ENCODE measurements around the gene FIZ1. TPM values are rescaled to one million over a fixed set of nuclear protein-coding genes. Genes with fewer than 3 reads are reported as not detected.

FIZ1 gene
- total RNA-seq, 1 experiment from 2014 or later = 29.3 TPM

DNA sequence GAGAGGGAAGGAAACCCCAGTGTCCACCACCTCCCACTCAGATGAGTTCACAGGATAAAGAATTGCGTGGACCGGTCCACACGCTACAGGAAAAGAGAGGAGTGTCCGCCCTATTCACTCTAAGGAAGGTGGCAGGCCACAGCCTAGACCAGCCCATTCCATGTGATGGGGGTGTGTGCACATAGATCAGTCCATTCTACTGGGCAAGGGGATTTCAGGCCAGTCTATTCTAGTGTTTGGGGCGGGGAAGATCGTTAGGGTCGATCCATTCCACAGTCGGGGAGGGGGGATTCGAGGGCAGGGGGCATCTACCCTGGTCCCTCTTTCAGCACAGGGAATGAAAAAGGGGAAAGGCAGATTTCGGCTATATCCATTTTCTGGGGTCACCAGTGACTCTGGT lies 7.8 kb downstream of the FIZ1 start:
- TF ChIP-seq, protein P1, sequence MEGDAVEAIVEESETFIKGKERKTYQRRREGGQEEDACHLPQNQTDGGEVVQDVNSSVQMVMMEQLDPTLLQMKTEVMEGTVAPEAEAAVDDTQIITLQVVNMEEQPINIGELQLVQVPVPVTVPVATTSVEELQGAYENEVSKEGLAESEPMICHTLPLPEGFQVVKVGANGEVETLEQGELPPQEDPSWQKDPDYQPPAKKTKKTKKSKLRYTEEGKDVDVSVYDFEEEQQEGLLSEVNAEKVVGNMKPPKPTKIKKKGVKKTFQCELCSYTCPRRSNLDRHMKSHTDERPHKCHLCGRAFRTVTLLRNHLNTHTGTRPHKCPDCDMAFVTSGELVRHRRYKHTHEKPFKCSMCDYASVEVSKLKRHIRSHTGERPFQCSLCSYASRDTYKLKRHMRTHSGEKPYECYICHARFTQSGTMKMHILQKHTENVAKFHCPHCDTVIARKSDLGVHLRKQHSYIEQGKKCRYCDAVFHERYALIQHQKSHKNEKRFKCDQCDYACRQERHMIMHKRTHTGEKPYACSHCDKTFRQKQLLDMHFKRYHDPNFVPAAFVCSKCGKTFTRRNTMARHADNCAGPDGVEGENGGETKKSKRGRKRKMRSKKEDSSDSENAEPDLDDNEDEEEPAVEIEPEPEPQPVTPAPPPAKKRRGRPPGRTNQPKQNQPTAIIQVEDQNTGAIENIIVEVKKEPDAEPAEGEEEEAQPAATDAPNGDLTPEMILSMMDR (conservative IDR thresholded peaks at IDR 0.05; ENCODE audit: low read depth, low read length) = no peak
- TF ChIP-seq EZH2 (IDR thresholded peaks at IDR 0.05; ENCODE audit: borderline replicate concordance, low read depth, low read length, poor library complexity, severe bottlenecking) = no peak
- Histone ChIP-seq H3K9me3 (ENCODE audit: low read depth, low read length, poor library complexity, severe bottlenecking) (no peaks in the 10 kb centered on the region), H3K4me1 (ENCODE audit: insufficient read depth, low read length, poor library complexity, severe bottlenecking) (peaks cover 11% of the 10 kb centered on the region), H3K27me3 (replicated peaks; ENCODE audit: insufficient read depth, low read depth, low read length, poor library complexity) (no peaks in the 10 kb centered on the region), H3K36me3 (ENCODE audit: insufficient read depth, low read length, poor library complexity, severe bottlenecking) (peaks cover 19% of the 10 kb centered on the region), H3K27ac (ENCODE audit: low read depth, low read length, poor library complexity, severe bottlenecking) (no peak overlapping the region), H3K4me3 (ENCODE audit: low read depth, low read length, poor library complexity, severe bottlenecking) (no peak overlapping the region)
- no peak for DNase-seq (ENCODE audit: low spot score)
- TSS peak; percentile 27 for BruUV-seq (replicated peaks)
- CTCF ChIA-PET = no interaction called here
- POLR2A ChIA-PET (ENCODE audit: low non-redundant PET) = no interaction called here
- intact Hi-C loops (cut with micrococcal nuclease; ENCODE audit: unreplicated experiment) = no loop called here

GRCh38 chr19:55590617-55591016 lies 8.7 kb downstream of the FIZ1 start:
- Histone ChIP-seq H3K4me1 (ENCODE audit: insufficient read depth, low read length, poor library complexity, severe bottlenecking) (peaks cover 20% of the 10 kb centered on the region), H3K9me3 (ENCODE audit: low read depth, low read length, poor library complexity, severe bottlenecking) (no peaks in the 10 kb centered on the region), H3K36me3 (ENCODE audit: insufficient read depth, low read length, poor library complexity, severe bottlenecking) (peaks cover 10% of the 10 kb centered on the region), H3K4me3 (ENCODE audit: low read depth, low read length, poor library complexity, severe bottlenecking) (no peak overlapping the region), H3K27me3 (replicated peaks; ENCODE audit: insufficient read depth, low read depth, low read length, poor library complexity) (no peaks in the 10 kb centered on the region), H3K27ac (ENCODE audit: low read depth, low read length, poor library complexity, severe bottlenecking) (no peak overlapping the region)
- intact Hi-C loops (cut with micrococcal nuclease; ENCODE audit: unreplicated experiment) = no loop called here
- ChIA-PET POLR2A (ENCODE audit: low non-redundant PET) (no interaction called here), CTCF (no interaction called here)
- DNase-seq (ENCODE audit: low spot score) = peak; percentile 57
- TF ChIP-seq EZH2 (IDR thresholded peaks at IDR 0.05; ENCODE audit: borderline replicate concordance, low read depth, low read length, poor library complexity, severe bottlenecking) = no peak
- TF ChIP-seq, protein P1 (conservative IDR thresholded peaks at IDR 0.05; ENCODE audit: low read depth, low read length) = no peak
- BruUV-seq (replicated peaks) = no TSS peak

GRCh38 chr19:55590109-55590508 lies 9.2 kb downstream of the FIZ1 start:
- no TSS peak for BruUV-seq (replicated peaks)

DNA sequence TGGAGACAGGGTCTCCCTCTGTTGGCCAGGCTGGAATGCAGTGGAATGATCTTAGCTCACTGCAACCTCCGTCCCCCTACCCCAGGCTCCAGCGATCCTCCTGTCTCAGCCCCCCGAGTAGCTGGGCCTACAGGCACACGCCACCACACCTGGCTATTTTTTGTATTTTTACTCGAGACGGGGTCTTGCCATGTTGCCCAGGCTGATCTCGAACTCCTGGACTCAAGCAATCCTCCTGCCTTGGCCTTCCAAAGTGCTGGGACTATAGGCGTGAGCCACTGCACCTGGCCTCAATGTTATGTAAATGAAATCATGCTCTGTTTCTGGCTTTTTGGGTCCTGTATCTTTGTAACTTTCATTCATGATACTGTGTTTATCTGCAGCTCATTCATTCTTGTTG lies 10.6 kb downstream of the FIZ1 start:
- no peak overlapping the region for H3K27ac ChIP-seq (ENCODE audit: low read depth, low read length, poor library complexity, severe bottlenecking)
- ChIA-PET POLR2A (ENCODE audit: low non-redundant PET) (no interaction called here), CTCF (interaction anchor here (1.9 kb wide), 1 partner anchor 11 kb away, joined by 5 read pairs; the partner anchor contains the start of gene FIZ1)
- no peaks in the 10 kb centered on the region for H3K9me3 ChIP-seq (ENCODE audit: low read depth, low read length, poor library complexity, severe bottlenecking)
- no peak for TF ChIP-seq EZH2 (IDR thresholded peaks at IDR 0.05; ENCODE audit: borderline replicate concordance, low read depth, low read length, poor library complexity, severe bottlenecking)
- TF ChIP-seq, protein P1 (conservative IDR thresholded peaks at IDR 0.05; ENCODE audit: low read depth, low read length) = no peak
- no peak overlapping the region for H3K4me3 ChIP-seq (ENCODE audit: low read depth, low read length, poor library complexity, severe bottlenecking)
- no peaks in the 10 kb centered on the region for H3K36me3 ChIP-seq (ENCODE audit: insufficient read depth, low read length, poor library complexity, severe bottlenecking)
- no peak for DNase-seq (ENCODE audit: low spot score)
- H3K4me1 ChIP-seq (ENCODE audit: insufficient read depth, low read length, poor library complexity, severe bottlenecking) = peaks cover 26% of the 10 kb centered on the region
- no TSS peak for BruUV-seq (replicated peaks)
- H3K27me3 ChIP-seq (replicated peaks; ENCODE audit: insufficient read depth, low read depth, low read length, poor library complexity) = no peaks in the 10 kb centered on the region
- intact Hi-C loops (cut with micrococcal nuclease; ENCODE audit: unreplicated experiment) = no loop called here

More at GRCh38 chr19:55590109-55590508, 9.2 kb downstream of the FIZ1 start:
- H3K4me1 ChIP-seq (ENCODE audit: insufficient read depth, low read length, poor library complexity, severe bottlenecking) = peaks cover 25% of the 10 kb centered on the region
- H3K36me3 ChIP-seq (ENCODE audit: insufficient read depth, low read length, poor library complexity, severe bottlenecking) = peaks cover 5% of the 10 kb centered on the region
- H3K9me3 ChIP-seq (ENCODE audit: low read depth, low read length, poor library complexity, severe bottlenecking) = no peaks in the 10 kb centered on the region
- no peak overlapping the region for H3K4me3 ChIP-seq (ENCODE audit: low read depth, low read length, poor library complexity, severe bottlenecking)
- POLR2A ChIA-PET (ENCODE audit: low non-redundant PET) = no interaction called here
- no peak overlapping the region for H3K27ac ChIP-seq (ENCODE audit: low read depth, low read length, poor library complexity, severe bottlenecking)
- H3K27me3 ChIP-seq (replicated peaks; ENCODE audit: insufficient read depth, low read depth, low read length, poor library complexity) = no peaks in the 10 kb centered on the region
- TF ChIP-seq EZH2 (IDR thresholded peaks at IDR 0.05; ENCODE audit: borderline replicate concordance, low read depth, low read length, poor library complexity, severe bottlenecking) = no peak
- no peak for DNase-seq (ENCODE audit: low spot score)
- CTCF ChIA-PET = no interaction called here
- intact Hi-C loops (cut with micrococcal nuclease; ENCODE audit: unreplicated experiment) = no loop called here

Measured in A673 (cell line).